Measurements from ENCODE around the gene ELAC2. TPM values are rescaled to one million over a fixed set of nuclear protein-coding genes. Genes with fewer than 3 reads are reported as not detected.

Gene ELAC2
- total and polyA plus RNA-seq, 2 donors (not counting 1 experiment from before 2014, with no cell fraction given): 36.9 to 47.2 TPM

GRCh38 chr17:13029340-13029739, 11.5 kb upstream of the ELAC2 start:
- Histone ChIP-seq H3K4me3 (replicated peaks in 1 of 4; ENCODE audit: control extremely low read depth in 1 of 4, insufficient read depth in 1 of 4, low read depth in 3 of 4, low read length in 4 of 4) (no peak overlapping the region), H2AFZ (ENCODE audit: low read length) (no peak overlapping the region), H3K9me3 (ENCODE audit: control insufficient read depth, insufficient read depth, low read depth, low read length) (no peaks in the 10 kb centered on the region), H3K9ac (ENCODE audit: insufficient read depth, low read length) (no peak overlapping the region), H3K27ac (ENCODE audit: insufficient read depth, low read length) (no peak overlapping the region), H3K79me2 (ENCODE audit: control insufficient read depth, insufficient read depth, low read length) (no peaks in the 10 kb centered on the region), H3K4me2 (ENCODE audit: extremely low read depth, insufficient read depth, low read length) (no peak overlapping the region), H3K4me1 (ENCODE audit: control insufficient read depth, extremely low read depth, insufficient read depth, low read length) (no peaks in the 10 kb centered on the region), H3K36me3 (ENCODE audit: control insufficient read depth, insufficient read depth, low read length) (no peaks in the 10 kb centered on the region), H3K27me3 (ENCODE audit: control insufficient read depth, insufficient read depth, low read length) (no peaks in the 10 kb centered on the region), H4K20me1 (ENCODE audit: control insufficient read depth, extremely low read depth, insufficient read depth, low read length) (no peaks in the 10 kb centered on the region)
- TF ChIP-seq EZH2 (IDR thresholded peaks at IDR 0.05; ENCODE audit: low read length, missing control alignments) (no peak), CTCF (conservative IDR thresholded peaks at IDR 0.05 in 1 of 2, IDR thresholded peaks at IDR 0.05 in 1 of 2; ENCODE audit: low read depth in 1 of 2, low read length in 2 of 2) (no peak)
- no peak for DNase-seq (ENCODE audit: low read depth in 2 of 2)

GRCh38 chr17:13027246-13027645, 9.4 kb upstream of the ELAC2 start:
- Histone ChIP-seq H3K9me3 (ENCODE audit: control insufficient read depth, insufficient read depth, low read depth, low read length) (no peaks in the 10 kb centered on the region), H3K79me2 (ENCODE audit: control insufficient read depth, insufficient read depth, low read length) (no peaks in the 10 kb centered on the region), H2AFZ (ENCODE audit: low read length) (no peak overlapping the region), H3K27me3 (ENCODE audit: control insufficient read depth, insufficient read depth, low read length) (no peaks in the 10 kb centered on the region), H3K27ac (ENCODE audit: insufficient read depth, low read length) (no peak overlapping the region), H3K9ac (ENCODE audit: insufficient read depth, low read length) (no peak overlapping the region), H4K20me1 (ENCODE audit: control insufficient read depth, extremely low read depth, insufficient read depth, low read length) (no peaks in the 10 kb centered on the region), H3K4me3 (replicated peaks in 1 of 4; ENCODE audit: control extremely low read depth in 1 of 4, insufficient read depth in 1 of 4, low read depth in 3 of 4, low read length in 4 of 4) (no peak overlapping the region), H3K4me1 (ENCODE audit: control insufficient read depth, extremely low read depth, insufficient read depth, low read length) (no peaks in the 10 kb centered on the region), H3K4me2 (ENCODE audit: extremely low read depth, insufficient read depth, low read length) (no peak overlapping the region), H3K36me3 (ENCODE audit: control insufficient read depth, insufficient read depth, low read length) (no peaks in the 10 kb centered on the region)
- TF ChIP-seq CTCF (conservative IDR thresholded peaks at IDR 0.05 in 1 of 2, IDR thresholded peaks at IDR 0.05 in 1 of 2; ENCODE audit: low read depth in 1 of 2, low read length in 2 of 2): no peak
- no peak for TF ChIP-seq EZH2 (IDR thresholded peaks at IDR 0.05; ENCODE audit: low read length, missing control alignments)
- peak in 1 of 2 donors; percentile 5 for DNase-seq (ENCODE audit: low read depth in 2 of 2)

- H3K36me3 ChIP-seq (ENCODE audit: control insufficient read depth, insufficient read depth, low read length): no peaks in the 10 kb centered on the region
- H3K79me2 ChIP-seq (ENCODE audit: control insufficient read depth, insufficient read depth, low read length): no peaks in the 10 kb centered on the region
- H3K4me2 ChIP-seq (ENCODE audit: extremely low read depth, insufficient read depth, low read length): no peak overlapping the region
- H3K9ac ChIP-seq (ENCODE audit: insufficient read depth, low read length): no peak overlapping the region
- H3K4me3 ChIP-seq (replicated peaks in 1 of 4; ENCODE audit: control extremely low read depth in 1 of 4, insufficient read depth in 1 of 4, low read depth in 3 of 4, low read length in 4 of 4): no peak overlapping the region
- H3K9me3 ChIP-seq (ENCODE audit: control insufficient read depth, insufficient read depth, low read depth, low read length): no peaks in the 10 kb centered on the region
- no peak for DNase-seq (ENCODE audit: low read depth in 2 of 2)
- H2AFZ ChIP-seq (ENCODE audit: low read length): no peak overlapping the region
- TF ChIP-seq CTCF (conservative IDR thresholded peaks at IDR 0.05 in 1 of 2, IDR thresholded peaks at IDR 0.05 in 1 of 2; ENCODE audit: low read depth in 1 of 2, low read length in 2 of 2) (no peak), EZH2 (IDR thresholded peaks at IDR 0.05; ENCODE audit: low read length, missing control alignments) (no peak)
- no peaks in the 10 kb centered on the region for H3K27me3 ChIP-seq (ENCODE audit: control insufficient read depth, insufficient read depth, low read length)
- no peaks in the 10 kb centered on the region for H3K4me1 ChIP-seq (ENCODE audit: control insufficient read depth, extremely low read depth, insufficient read depth, low read length)
- H3K27ac ChIP-seq (ENCODE audit: insufficient read depth, low read length): no peak overlapping the region
- H4K20me1 ChIP-seq (ENCODE audit: control insufficient read depth, extremely low read depth, insufficient read depth, low read length): no peaks in the 10 kb centered on the region
Measured at GRCh38 chr17:13025687-13026086, 7.9 kb upstream of the ELAC2 start.

All from fibroblast of lung (primary cell).